SK-N-SH (cell line): ENCODE measurements around the gene FH. TPM values are rescaled to one million over a fixed set of nuclear protein-coding genes. Genes with fewer than 3 reads are reported as not detected.

Experiments
- CTCF ChIA-PET: fragments of 300-600, 350-600 bp; formaldehyde crosslinking; extraction: SDS; loops from one replicate; lab custom pipeline; 2021; lab: Yijun Ruan, JAX
- POLR2A ChIA-PET: fragments of 350-600 bp; sonication (Branson Sonifier 250); formaldehyde crosslinking; extraction: SDS; loops from one replicate; lab custom pipeline; 2020; ENCODE audit warnings: antibody characterized with exemption, inconsistent platforms; lab: Yijun Ruan, JAX
- DNase-seq: peaks from one replicate; pipeline ENCODE4 v3.0.0; 2012
- H2AFZ ChIP-seq: fragments of 200-600 bp; sonication (generic); 2 replicates; pipeline ENCODE4 v1.8.1; 2016; ENCODE audit warnings: antibody characterized with exemption, mild to moderate bottlenecking, low read depth
- H3F3A ChIP-seq: fragments of 200-600 bp; sonication (generic); replicated peaks from 2 replicates; pipeline ENCODE3; 2016; ENCODE audit warnings: antibody characterized with exemption, mild to moderate bottlenecking; ENCODE audit not compliant: insufficient read depth
- H3K27ac ChIP-seq, 2 experiments: fragments of 200-500 bp in 1 of 2; fragments of 200-600 bp in 1 of 2; sonication (Bioruptor generic) in 1 of 2; sonication (generic), shearing (Covaris generic) in 1 of 2; 2 replicates each; pipeline versions ENCODE4 v1.5.1 to v1.6.1; 2014 to 2016; ENCODE audit warnings: low read depth in 2 of 2, inconsistent platforms in 1 of 2, low read length in 1 of 2, mild to moderate bottlenecking in 1 of 2, mixed read lengths in 1 of 2
- H3K27me3 ChIP-seq: fragments of 200-600 bp; sonication (generic), shearing (Covaris generic); 2 replicates; pipeline ENCODE4 v1.6.1; 2016; ENCODE audit warnings: mixed run types; ENCODE audit not compliant: insufficient read depth
- H3K36me3 ChIP-seq, 2 experiments: fragments of 200-500 bp in 1 of 2; fragments of 200-600 bp in 1 of 2; sonication (Bioruptor generic) in 1 of 2; sonication (generic) in 1 of 2; replicated peaks in 1 of 2; 2 replicates each; pipeline versions ENCODE3 to v1.5.1; 2014 to 2016; ENCODE audit warnings: low read length in 1 of 2, mild to moderate bottlenecking in 1 of 2; ENCODE audit not compliant: insufficient read depth in 2 of 2, control insufficient read depth in 1 of 2
- H3K4me1 ChIP-seq, 2 experiments: fragments of 200-500 bp in 1 of 2; fragments of 200-600 bp in 1 of 2; sonication (Bioruptor generic) in 1 of 2; sonication (generic), shearing (Covaris generic) in 1 of 2; 2 replicates each; pipeline versions ENCODE4 v1.5.1 to v1.6.1; 2014 to 2016; ENCODE audit warnings: low read depth in 1 of 2, low read length in 1 of 2, mixed run types in 1 of 2; ENCODE audit not compliant: insufficient read depth in 2 of 2, control insufficient read depth in 1 of 2
- H3K4me2 ChIP-seq: fragments of 200-600 bp; sonication (generic), shearing (Covaris generic); 2 replicates; pipeline ENCODE4 v1.6.1; 2017; ENCODE audit warnings: mixed run types
- H3K4me3 ChIP-seq, 2 experiments: fragments of 200-500 bp in 1 of 2; fragments of 200-600 bp in 1 of 2; sonication (Bioruptor generic) in 1 of 2; sonication (generic), shearing (Covaris generic) in 1 of 2; 2 replicates each; pipeline versions ENCODE4 v1.5.1 to v1.8.1; 2014 to 2016; ENCODE audit warnings: low read depth in 2 of 2, inconsistent platforms in 1 of 2, low read length in 1 of 2, mild to moderate bottlenecking in 1 of 2, mixed read lengths in 1 of 2, moderate library complexity in 1 of 2
- H3K79me2 ChIP-seq: fragments of 200-600 bp; sonication (generic); 2 replicates; pipeline ENCODE4 v1.8.1; 2017; ENCODE audit warnings: mild to moderate bottlenecking; ENCODE audit not compliant: insufficient read depth
- H3K9ac ChIP-seq: fragments of 200-600 bp; sonication (generic); 2 replicates; pipeline ENCODE4 v1.6.1; 2017; ENCODE audit warnings: mixed run types
- H3K9me2 ChIP-seq: fragments of 200-600 bp; sonication (generic); 2 replicates; pipeline ENCODE4 v1.6.1; 2017; ENCODE audit warnings: mixed run types
- H3K9me3 ChIP-seq: fragments of 200-600 bp; sonication (generic); 2 replicates; pipeline ENCODE4 v1.6.1; 2017; ENCODE audit warnings: mixed run types, mild to moderate bottlenecking, moderate library complexity
- H4K20me1 ChIP-seq: fragments of 200-600 bp; sonication (generic); 2 replicates; pipeline ENCODE4 v1.6.1; 2017; ENCODE audit warnings: mild to moderate bottlenecking, mixed run types; ENCODE audit not compliant: insufficient read depth
- ELF1 ChIP-seq: IDR thresholded peaks from 2 replicates; pipeline ENCODE4 v1.4.0; 2012
- EZH2phosphoT487 ChIP-seq: fragments of 200-600 bp; sonication (generic); IDR thresholded peaks from 2 replicates; pipeline ENCODE4 v1.6.1; 2017; ENCODE audit warnings: low read depth, mixed run types, mild to moderate bottlenecking, antibody characterized with exemption, moderate library complexity, borderline replicate concordance
- GABPA ChIP-seq: IDR thresholded peaks from 2 replicates; pipeline ENCODE4 v1.4.0; 2012; ENCODE audit warnings: low read depth, mild to moderate bottlenecking
- JUND ChIP-seq: IDR thresholded peaks from 2 replicates; pipeline ENCODE4 v1.4.0; 2012
- MAX ChIP-seq: IDR thresholded peaks from 2 replicates; pipeline ENCODE4 v1.4.0; 2012; ENCODE audit warnings: low read depth
- RCOR1 ChIP-seq: fragments of 150-350 bp; IDR thresholded peaks from 2 replicates; pipeline ENCODE4 v1.6.1; 2017; ENCODE audit warnings: antibody characterized with exemption, low read length
- REST ChIP-seq: IDR thresholded peaks from 2 replicates; pipeline ENCODE4 v1.6.1; 2012; ENCODE audit warnings: mild to moderate bottlenecking, low read depth, low read length, moderate library complexity
- RFX5 ChIP-seq: IDR thresholded peaks from 2 replicates; pipeline ENCODE4 v1.6.1; 2012; ENCODE audit warnings: mild to moderate bottlenecking, improper control_type of control experiment, low read length
- RXRA ChIP-seq: IDR thresholded peaks from 2 replicates; pipeline ENCODE4 v1.4.0; 2012; ENCODE audit warnings: low read depth, mild to moderate bottlenecking, borderline replicate concordance
- TAF1 ChIP-seq: IDR thresholded peaks from 2 replicates; pipeline ENCODE4 v1.6.1; 2012; ENCODE audit warnings: low read depth, mild to moderate bottlenecking, low read length, moderate library complexity, borderline replicate concordance
- TCF12 ChIP-seq: IDR thresholded peaks from 2 replicates; pipeline ENCODE4 v1.4.0; 2012
- TEAD4 ChIP-seq: IDR thresholded peaks from 2 replicates; pipeline ENCODE4 v1.4.0; 2012; ENCODE audit warnings: mild to moderate bottlenecking, borderline replicate concordance; ENCODE audit not compliant: insufficient read depth
- USF1 ChIP-seq: IDR thresholded peaks from 2 replicates; pipeline ENCODE4 v1.4.0; 2012; ENCODE audit warnings: low read depth, borderline replicate concordance
- USF2 ChIP-seq: fragments of 150-350 bp; IDR thresholded peaks from 2 replicates; pipeline ENCODE4 v1.6.1; 2017; ENCODE audit warnings: antibody characterized with exemption, low read length, low read depth, borderline replicate concordance
- WGBS: methylation state at CpG from one replicate; pipeline ENCODE4 v1.1.6; 2017; ENCODE audit warnings: low lambda C conversion rate; 5-methylcytosine and 5-hydroxymethylcytosine counted together
- polyA plus RNA-seq, 3 experiments: library from polyadenylated mRNA; depleted of rRNA; stranded (reverse); fragments of >200 nt; gene quantifications; 2 replicates each; pipeline ENCODE4 v1.2.3, GENCODE V29; 2012

FH gene
- polyA plus RNA-seq, 1 of the 3 experiments (the other 2 are of a cell fraction), result 48.1 TPM

GRCh38 chr1:241533326-241534115, 14.0 kb upstream of the FH start:
- Histone ChIP-seq H3F3A (no peaks in the 10 kb centered on the region), H4K20me1 (no peaks in the 10 kb centered on the region), H3K4me2 (no peak overlapping the region), H3K4me3 (no peak overlapping the region), H3K9ac (no peak overlapping the region), H3K79me2 (no peaks in the 10 kb centered on the region), H3K9me3 (no peaks in the 10 kb centered on the region), H3K27ac (no peak overlapping the region), H3K27me3 (no peaks in the 10 kb centered on the region), H3K9me2 (no peaks in the 10 kb centered on the region), H3K36me3 (no peaks in the 10 kb centered on the region), H2AFZ (no peak overlapping the region), H3K4me1 (no peaks in the 10 kb centered on the region; a peak in 1 of 4 replicates)
- WGBS, result 78% methylated on average over 5 of the region's 5 CpGs
- TF ChIP-seq EZH2phosphoT487, result no peak
- TF ChIP-seq RXRA, result no peak
- TF ChIP-seq MAX, result no peak
- TF ChIP-seq RFX5, result no peak
- TF ChIP-seq USF2, result no peak
- no peak for TF ChIP-seq GABPA
- no peak for TF ChIP-seq TCF12
- TF ChIP-seq TAF1, result no peak
- TF ChIP-seq USF1, result no peak
- no peak for TF ChIP-seq RCOR1
- TF ChIP-seq TEAD4, result no peak
- TF ChIP-seq JUND, result no peak
- no peak for TF ChIP-seq ELF1
- TF ChIP-seq REST, result no peak
- ChIA-PET CTCF (interaction anchor here (1.2 to 1.3 kb wide), 3 partner anchors 16 to 646 kb away, joined by 3 to 7 read pairs (median 4); no protein-coding TSS in a partner anchor), POLR2A (no interaction called here)
- no peak for DNase-seq
